Gastroesophageal sphincter (tissue), 3 donors: ENCODE data around the gene TFF2.

Experiments
- CTCF ChIP-seq, 4 experiments: fragments of 200-600 bp in 2 of 4; fragments of 450-650 bp in 2 of 4; sonication (generic) in 1 of 4; IDR thresholded peaks; one replicate each; pipeline ENCODE4 v1.5.1; 2017 to 2019; ENCODE audit warnings: antibody characterized with exemption in 4 of 4, mild to moderate bottlenecking in 2 of 4, moderate library complexity in 2 of 4
- EP300 ChIP-seq: sonication (generic); formaldehyde crosslinking; IDR thresholded peaks from one replicate; pipeline ENCODE4 v1.6.1; 2017; ENCODE audit warnings: antibody characterized with exemption, mild to moderate bottlenecking
- POLR2A ChIP-seq, 2 donors: fragments of 450-650 bp; IDR thresholded peaks; one replicate each; pipeline ENCODE4 v1.6.1; 2017; ENCODE audit warnings: antibody characterized with exemption in 2 of 2, mild to moderate bottlenecking in 2 of 2, moderate library complexity in 1 of 2
- POLR2AphosphoS5 ChIP-seq: sonication (generic); formaldehyde crosslinking; IDR thresholded peaks from one replicate; pipeline ENCODE4 v1.6.1; 2017; ENCODE audit warnings: antibody characterized with exemption

GRCh38 chr21:42316891-42317290, 33.9 kb downstream of the TFF2 start:
- no peak for TF ChIP-seq CTCF (IDR thresholded peaks at IDR 0.05)
- TF ChIP-seq POLR2A (IDR thresholded peaks at IDR 0.05) = no peak
- TF ChIP-seq POLR2AphosphoS5 = no peak
- TF ChIP-seq EP300 = no peak
